GM18870 (cell line): ENCODE data around the gene ARHGDIA.
"Not testable (repeated sequence)": the region's sequence is repeated elsewhere in the genome, so short reads cannot be mapped to it uniquely, and the experiment has no call there.

Source experiments
- ATAC-seq: cut with Tn5 transposase; IDR thresholded peaks from one replicate; pipeline ENCODE4 v1.9.1; 2021; ENCODE audit warnings: moderate library complexity; ENCODE audit not compliant: unreplicated experiment

Gene ARHGDIA

GRCh38 chr17:81870981-81871386 lies at the start of gene ARHGDIA:
Gene ARHGDIA, minus strand, starts transcription at chr17:81871337. Its CDS starts 1,407 bp downstream, at chr17:81869930.
- no peak for ATAC-seq

GRCh38 chr17:81918832-81919545 lies 47.9 kb upstream of the ARHGDIA start:
- no peak for ATAC-seq

GRCh38 chr17:81918333-81918669 lies 47.2 kb upstream of the ARHGDIA start:
- not testable (repeated sequence) for ATAC-seq

- ATAC-seq, result no peak
Observed at GRCh38 chr17:81917565-81918332, 46.6 kb upstream of the ARHGDIA start, which contains the start of gene SIRT7. Gene SIRT7, minus strand, starts transcription at chr17:81918176. Its CDS starts 45 bp downstream, at chr17:81918131.

GRCh38 chr17:81916234-81917001 lies 45.3 kb upstream of the ARHGDIA start:
- ATAC-seq, result no peak

- ATAC-seq, result no peak
Observed at GRCh38 chr17:81915331-81915730, 44.2 kb upstream of the ARHGDIA start.

- ATAC-seq, result no peak
Observed at GRCh38 chr17:81914103-81914850, 43.1 kb upstream of the ARHGDIA start.

GRCh38 chr17:81913394-81914102 lies 42.4 kb upstream of the ARHGDIA start:
- ATAC-seq, result no peak

- no peak for ATAC-seq
Observed at GRCh38 chr17:81912441-81913309, 41.5 kb upstream of the ARHGDIA start.

GRCh38 chr17:81911969-81912368 lies 40.8 kb upstream of the ARHGDIA start:
- no peak for ATAC-seq

- ATAC-seq, result no peak
Observed at GRCh38 chr17:81911277-81911961, 40.3 kb upstream of the ARHGDIA start, which contains the start of gene PCYT2. Gene PCYT2, minus strand, starts transcription at chr17:81911399. Its CDS starts 44 bp downstream, at chr17:81911355.

- no peak for ATAC-seq
Observed at GRCh38 chr17:81910840-81911276, 39.7 kb upstream of the ARHGDIA start.

GRCh38 chr17:81909966-81910839 lies 39.1 kb upstream of the ARHGDIA start:
- no peak for ATAC-seq

- ATAC-seq, result no peak
Observed at GRCh38 chr17:81909231-81909630, 38.1 kb upstream of the ARHGDIA start.

GRCh38 chr17:81908793-81909192 lies 37.7 kb upstream of the ARHGDIA start:
- ATAC-seq, result no peak

- no peak for ATAC-seq
Observed at GRCh38 chr17:81907219-81908145, 36.3 kb upstream of the ARHGDIA start.
